Measurements from ENCODE around the gene LMO7. TPM values are rescaled to one million over a fixed set of nuclear protein-coding genes. Genes with fewer than 3 reads are reported as not detected.

The LMO7 gene
- total and polyA plus RNA-seq, 2 of the 4 experiments (the other 2 are of a cell fraction), result 266 to 367 TPM

GRCh38 chr13:75660694-75661093, 24.6 kb downstream of the LMO7 start:
- Histone ChIP-seq H2AFZ (replicated peaks; ENCODE audit: low read length, poor library complexity) (no peak overlapping the region), H3K9ac (ENCODE audit: low read depth, low read length) (no peak overlapping the region), H2BK20ac (ENCODE audit: low read depth, low read length) (no peak overlapping the region), H4K8ac (ENCODE audit: low read depth in 2 of 2, low read length in 2 of 2) (peak overlapping the region in 1 of 2 experiments; percentile 22; a peak in 2 of 4 replicates), H3K18ac (ENCODE audit: low read depth, low read length) (no peak overlapping the region), H3K4me1 (ENCODE audit: control insufficient read depth, insufficient read depth, low read length) (peaks cover 14% of the 10 kb centered on the region), H3K9me1 (ENCODE audit: insufficient read depth, low read length) (peaks cover 17% of the 10 kb centered on the region), H3K27me3 (ENCODE audit: control insufficient read depth, insufficient read depth, low read length) (no peaks in the 10 kb centered on the region), H3K27ac (ENCODE audit: insufficient read depth, low read length) (peak overlapping the region; percentile 40; the same call in 1 of the 2 replicates), H4K20me1 (ENCODE audit: insufficient read depth, low read length) (peaks cover 72% of the 10 kb centered on the region), H2AK5ac (ENCODE audit: low read depth, low read length) (no peak overlapping the region), H3K14ac (replicated peaks; ENCODE audit: low read depth, low read length) (0 out of 2 replicates have a peak overlapping the region, but pooled peaks have one; percentile 12), H2BK5ac (ENCODE audit: low read depth, low read length, poor library complexity, severe bottlenecking) (no peak overlapping the region), H2BK120ac (ENCODE audit: low read depth, low read length) (no peak overlapping the region), H2AK9ac (replicated peaks; ENCODE audit: low read depth, low read length, poor library complexity) (no peak overlapping the region), H3K36me3 (ENCODE audit: control insufficient read depth, insufficient read depth, low read length) (peaks cover under 1% of the 10 kb centered on the region; the same call in 1 of the 2 replicates), H3K4me3 (ENCODE audit: insufficient read depth, low read depth, low read length) (no peak overlapping the region), H3K4me2 (ENCODE audit: low read depth, low read length) (peak overlapping the region; percentile 8; the same call in 1 of the 2 replicates), H3K4ac (ENCODE audit: low read depth, low read length) (no peak overlapping the region), H4K5ac (ENCODE audit: low read depth, low read length) (no peak overlapping the region), H2BK15ac (ENCODE audit: low read depth, low read length) (no peak overlapping the region), H3K79me1 (ENCODE audit: low read depth in 1 of 2, low read length in 2 of 2) (peaks cover 3 to 31% of the 10 kb centered on the region in 2 experiments; a peak in 3 of 4 replicates), H4K91ac (ENCODE audit: insufficient read depth, low read depth, low read length) (no peak overlapping the region), H3K23ac (ENCODE audit: low read depth, low read length) (peak overlapping the region; percentile 53; the same call in 1 of the 2 replicates), H3K56ac (ENCODE audit: extremely low read depth, insufficient read depth, low read length) (no peak overlapping the region), H3K9me3 (ENCODE audit: control insufficient read depth, insufficient read depth, low read length) (no peaks in the 10 kb centered on the region)
- dilution Hi-C loops (cut with HindIII; ENCODE audit: low sequenced_read_pairs, unreplicated experiment) (no loop called here), intact Hi-C loops (cut with micrococcal nuclease) (loop anchor here (5.0 kb wide), 1 partner anchor 93 kb away; no protein-coding TSS in a partner anchor), in situ Hi-C loops (cut with MboI; ENCODE audit: low sequenced_read_pairs) (no loop called here)
- no peak for TF ChIP-seq MAFK (IDR thresholded peaks at IDR 0.05; ENCODE audit: low read depth, low read length)
- no peak for TF ChIP-seq FOS (IDR thresholded peaks at IDR 0.05; ENCODE audit: low read depth, low read length)
- TF ChIP-seq CTCF (conservative IDR thresholded peaks at IDR 0.05; ENCODE audit: low read depth, low read length), result no peak
- no peak for TF ChIP-seq BHLHE40 (IDR thresholded peaks at IDR 0.05; ENCODE audit: low read depth, low read length)
- no peak for TF ChIP-seq CHD1 (IDR thresholded peaks at IDR 0.05; ENCODE audit: low read depth, low read length)
- TF ChIP-seq MXI1 (IDR thresholded peaks at IDR 0.05; ENCODE audit: borderline replicate concordance, low read depth, low read length), result no peak
- TF ChIP-seq MAZ (IDR thresholded peaks at IDR 0.05; ENCODE audit: borderline replicate concordance, low read depth, low read length), result no peak
- TF ChIP-seq RAD21 (IDR thresholded peaks at IDR 0.05; ENCODE audit: low read length), result no peak
- no peak for TF ChIP-seq RFX5 (IDR thresholded peaks at IDR 0.05; ENCODE audit: low read depth, low read length)
- TF ChIP-seq POLR2A (IDR thresholded peaks at IDR 0.05; ENCODE audit: low read depth, low read length), result no peak
- TF ChIP-seq ELK1 (IDR thresholded peaks at IDR 0.05; ENCODE audit: borderline replicate concordance, low read depth, low read length), result no peak
- TF ChIP-seq NFE2L2 (IDR thresholded peaks at IDR 0.05; ENCODE audit: low read depth, low read length), result no peak
- CTCF ChIA-PET, result no interaction called here
- ATAC-seq (ENCODE audit: low read depth) (no peak), DNase-seq (no peak)
- POLR2A ChIA-PET (ENCODE audit: unreplicated experiment), result no interaction called here
- BruUV-seq (replicated peaks), result no TSS peak
- WGBS, 2 experiments (ENCODE audit: extremely low coverage in 2 of 2, insufficient read length in 1 of 2), result 83% methylated on average over 2 of the region's 3 CpGs; no CpG with 5 or more reads in 1 of the 2 experiments
